SK-N-MC (cell line): ENCODE measurements around the gene SRRM4.

Experiments
- EZH2 ChIP-seq: fragments of 200-600 bp; sonication (generic); IDR thresholded peaks from one replicate; pipeline ENCODE4 v1.6.1; 2017; ENCODE audit warnings: antibody characterized with exemption
- FOXP2 ChIP-seq: optimal IDR thresholded peaks from 2 replicates; pipeline ENCODE3; 2011; ENCODE audit warnings: mild to moderate bottlenecking, moderate library complexity; ENCODE audit not compliant: insufficient read depth; ENCODE audit errors: extremely low read length, control extremely low read depth
- POLR2AphosphoS5 ChIP-seq: IDR thresholded peaks from 2 replicates; pipeline ENCODE4 v1.6.1; 2012; ENCODE audit warnings: mild to moderate bottlenecking, low read depth, low read length, borderline replicate concordance

DNA sequence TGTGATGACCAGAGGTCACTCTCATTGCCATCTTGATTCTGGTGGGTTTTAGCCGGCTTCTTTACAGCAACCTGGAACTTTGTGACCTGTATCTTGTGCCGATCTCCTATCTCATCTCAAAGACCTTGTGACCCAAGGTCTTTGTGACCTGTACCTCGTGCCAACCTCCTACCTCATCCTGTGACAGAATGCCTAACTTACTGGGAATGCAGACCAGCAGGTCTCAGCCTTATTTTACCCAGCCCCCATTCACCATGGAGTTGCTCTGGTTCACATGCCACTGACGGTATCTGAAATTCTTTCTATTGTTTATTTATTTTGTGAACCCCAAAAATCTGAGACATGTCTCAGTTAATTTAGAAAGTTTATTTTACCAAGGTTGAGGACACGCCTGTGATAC is 189.9 kb downstream of the SRRM4 start:
- TF ChIP-seq POLR2AphosphoS5 (no peak), FOXP2 (no peak), EZH2 (no peak)
